ENCODE measurements around the gene TBC1D19. TPM values are rescaled to one million over a fixed set of nuclear protein-coding genes. Genes with fewer than 3 reads are reported as not detected.

TBC1D19 gene
- total and polyA plus RNA-seq, 4 donors: 2.1 to 41.6 (median 8.3) TPM

- no peaks in the 10 kb centered on the region for H3K9me3 ChIP-seq (ENCODE audit: control insufficient read depth in 4 of 4, insufficient read depth in 3 of 4, low read length in 3 of 4)
- no peak for TF ChIP-seq CTCF (IDR thresholded peaks at IDR 0.05; ENCODE audit: control extremely low read depth, extremely low read depth)
- DNase-seq: no peak
- no peak for ATAC-seq (ENCODE audit: insufficient read depth, low FRiP score)
- H3K9ac ChIP-seq (ENCODE audit: insufficient read depth in 1 of 2, low read length in 2 of 2): no peak overlapping the region
- H3K36me3 ChIP-seq (ENCODE audit: control insufficient read depth in 4 of 4, insufficient read depth in 4 of 4, low read length in 4 of 4): peaks cover 0 to 3% (median 3%) of the 10 kb centered on the region in 4 donors
- no peaks in the 10 kb centered on the region for H3K27me3 ChIP-seq (ENCODE audit: control insufficient read depth in 3 of 3, insufficient read depth in 3 of 3, low read length in 2 of 3)
- no peak overlapping the region for H3K27ac ChIP-seq (ENCODE audit: low read depth in 1 of 2, low read length in 1 of 2)
- H3K4me1 ChIP-seq (ENCODE audit: control insufficient read depth in 5 of 5, insufficient read depth in 5 of 5, low read length in 5 of 5): peaks cover 0 to 3% (median 0%) of the 10 kb centered on the region in 5 donors
- no peak overlapping the region for H3K4me3 ChIP-seq
- 42 to 59% methylated on average over 3 of the region's 3 CpGs for WGBS, 2 donors
Observed at GRCh38 chr4:26782168-26782829, 198.4 kb downstream of the TBC1D19 start.

- Histone ChIP-seq H3K9me3 (ENCODE audit: control insufficient read depth in 4 of 4, insufficient read depth in 3 of 4, low read length in 3 of 4) (no peaks in the 10 kb centered on the region), H3K27me3 (ENCODE audit: control insufficient read depth in 3 of 3, insufficient read depth in 3 of 3, low read length in 2 of 3) (no peaks in the 10 kb centered on the region), H3K27ac (ENCODE audit: low read depth in 1 of 2, low read length in 1 of 2) (no peak overlapping the region), H3K4me1 (ENCODE audit: control insufficient read depth in 5 of 5, insufficient read depth in 5 of 5, low read length in 5 of 5) (peaks cover 0 to 5% (median 5%) of the 10 kb centered on the region in 5 donors), H3K36me3 (ENCODE audit: control insufficient read depth in 4 of 4, insufficient read depth in 4 of 4, low read length in 4 of 4) (peaks cover 0 to 3% (median 3%) of the 10 kb centered on the region in 4 donors), H3K9ac (ENCODE audit: insufficient read depth in 1 of 2, low read length in 2 of 2) (no peak overlapping the region), H3K4me3 (no peak overlapping the region)
- WGBS, 2 donors: 76 to 83% methylated on average over 5 of the region's 5 CpGs
- TF ChIP-seq CTCF (IDR thresholded peaks at IDR 0.05; ENCODE audit: control extremely low read depth, extremely low read depth): no peak
- no peak for ATAC-seq (ENCODE audit: insufficient read depth, low FRiP score)
- DNase-seq: no peak
Observed at GRCh38 chr4:26782830-26783202, 198.9 kb downstream of the TBC1D19 start.

GRCh38 chr4:26784207-26784865 is 200.5 kb downstream of the TBC1D19 start:
- TF ChIP-seq CTCF (IDR thresholded peaks at IDR 0.05; ENCODE audit: control extremely low read depth, extremely low read depth): no peak
- Histone ChIP-seq H3K4me3 (no peak overlapping the region), H3K36me3 (ENCODE audit: control insufficient read depth in 4 of 4, insufficient read depth in 4 of 4, low read length in 4 of 4) (peaks cover 0 to 3% (median 1%) of the 10 kb centered on the region in 4 donors), H3K27ac (ENCODE audit: low read depth in 1 of 2, low read length in 1 of 2) (no peak overlapping the region), H3K9me3 (ENCODE audit: control insufficient read depth in 4 of 4, insufficient read depth in 3 of 4, low read length in 3 of 4) (no peaks in the 10 kb centered on the region), H3K27me3 (ENCODE audit: control insufficient read depth in 3 of 3, insufficient read depth in 3 of 3, low read length in 2 of 3) (no peaks in the 10 kb centered on the region), H3K4me1 (ENCODE audit: control insufficient read depth in 5 of 5, insufficient read depth in 5 of 5, low read length in 5 of 5) (peaks cover 0 to 13% (median 5%) of the 10 kb centered on the region in 5 donors), H3K9ac (ENCODE audit: insufficient read depth in 1 of 2, low read length in 2 of 2) (no peak overlapping the region)
- 81 to 96% methylated on average over 1 of the region's 1 CpG for WGBS, 2 donors
- ATAC-seq (ENCODE audit: insufficient read depth, low FRiP score): no peak
- DNase-seq: no peak
